GM12801 (cell line): ENCODE data around the gene YES1.

Experiments
- CTCF ChIP-seq: IDR thresholded peaks from one replicate; pipeline ENCODE4 v1.5.1; 2011; ENCODE audit warnings: control low read depth; ENCODE audit not compliant: insufficient read length; ENCODE audit errors: extremely low read depth

YES1 gene

GRCh38 chr18:711310-711656, 100.8 kb downstream of the YES1 start:
- no peak for TF ChIP-seq CTCF

- no peak for TF ChIP-seq CTCF
Measured at GRCh38 chr18:710418-711300, 101.4 kb downstream of the YES1 start.

- TF ChIP-seq CTCF: no peak
Measured at GRCh38 chr18:709771-710170, 102.3 kb downstream of the YES1 start.

- no peak for TF ChIP-seq CTCF
Measured at GRCh38 chr18:708096-708495, 103.9 kb downstream of the YES1 start.

GRCh38 chr18:706405-706804, 105.6 kb downstream of the YES1 start:
- TF ChIP-seq CTCF: no peak

GRCh38 chr18:703213-703967, 108.7 kb downstream of the YES1 start:
- TF ChIP-seq CTCF: no peak

GRCh38 chr18:697800-698199, 114.2 kb downstream of the YES1 start:
- no peak for TF ChIP-seq CTCF
